Endothelial cell of umbilical vein (primary cell): ENCODE data around the gene GNAT1. TPM values are rescaled to one million over a fixed set of nuclear protein-coding genes. Genes with fewer than 3 reads are reported as not detected.
"Not testable (repeated sequence)": the region's sequence is repeated elsewhere in the genome, so short reads cannot be mapped to it uniquely, and the experiment has no call there.

Experiments used
- BruUV-seq: library from RNA; stranded (reverse); fragments of 400-500 nt; replicated peaks from 2 replicates; lab custom pipeline; 2021; lab: Mats Ljungman, UMichigan
- CTCF ChIA-PET: fragments of 300-600, 350-600 bp; sonication (Branson Sonifier 250); formaldehyde crosslinking; loops from one replicate; lab custom pipeline; 2021; ENCODE audit warnings: antibody characterized with exemption, inconsistent platforms; lab: Charles Lee
- POLR2A ChIA-PET: fragments of 300-600, 350-600 bp; sonication (Branson Sonifier 250); formaldehyde crosslinking; loops from one replicate; lab custom pipeline; 2021; ENCODE audit warnings: antibody characterized with exemption, inconsistent platforms; lab: Charles Lee
- DNase-seq: peaks from one replicate; pipeline ENCODE4 v3.0.0-alpha.2; 2011; ENCODE audit warnings: low read depth, low spot score
- FAIRE-seq: peaks from 2 replicates; lab custom pipeline; 2011; peaks lifted over from hg19 to GRCh38; lab: Jason Lieb, UNC
- H2AFZ ChIP-seq: 2 replicates; pipeline ENCODE4 v1.6.0; 2012; ENCODE audit warnings: low read depth, low read length, control low read depth, inconsistent platforms
- H3K27ac ChIP-seq: 2 replicates; pipeline ENCODE4 v1.5.1; 2011; ENCODE audit warnings: low read depth, mild to moderate bottlenecking, control low read depth, low read length, moderate library complexity; ENCODE audit not compliant: insufficient read depth
- H3K27me3 ChIP-seq, 2 experiments: 2 replicates each; pipeline versions ENCODE4 v1.6.0 to v1.6.1; 2011; ENCODE audit warnings: low read length in 2 of 2, mixed read lengths in 1 of 2; ENCODE audit not compliant: control insufficient read depth in 2 of 2, insufficient read depth in 2 of 2
- H3K36me3 ChIP-seq, 2 experiments: 2 replicates in 1 of 2; 3 replicates in 1 of 2; pipeline ENCODE4 v1.5.1; 2011; ENCODE audit warnings: low read length in 2 of 2, mild to moderate bottlenecking in 1 of 2, moderate library complexity in 1 of 2; ENCODE audit not compliant: control insufficient read depth in 2 of 2, insufficient read depth in 2 of 2; ENCODE audit errors: extremely low read depth in 1 of 2
- H3K4me1 ChIP-seq: 3 replicates; pipeline ENCODE4 v1.5.1; 2011; ENCODE audit warnings: mild to moderate bottlenecking, low read length; ENCODE audit not compliant: control insufficient read depth, insufficient read depth; ENCODE audit errors: extremely low read depth
- H3K4me2 ChIP-seq: 2 replicates; pipeline ENCODE4 v1.6.1; 2011; ENCODE audit warnings: low read length, control low read depth, mixed read lengths; ENCODE audit not compliant: insufficient read depth
- H3K4me3 ChIP-seq, 3 experiments: fragments of 200-600 bp in 1 of 3; sonication (generic), shearing (Covaris generic) in 1 of 3; replicated peaks in 1 of 3; 2 replicates each; pipeline ENCODE4 v1.5.1; 2011 to 2016; ENCODE audit warnings: control low read depth in 3 of 3, low read length in 3 of 3, mild to moderate bottlenecking in 2 of 3, inconsistent platforms in 1 of 3, low read depth in 1 of 3, moderate library complexity in 1 of 3; ENCODE audit not compliant: insufficient read depth in 1 of 3
- H3K79me2 ChIP-seq: 2 replicates; pipeline ENCODE4 v1.6.0; 2012; ENCODE audit warnings: low read length, inconsistent platforms; ENCODE audit not compliant: control insufficient read depth, insufficient read depth
- H3K9ac ChIP-seq: replicated peaks from 2 replicates; pipeline ENCODE3; 2011; ENCODE audit warnings: low read length, control low read depth; ENCODE audit not compliant: insufficient read depth; ENCODE audit errors: extremely low read depth
- H3K9me1 ChIP-seq: replicated peaks from 3 replicates; pipeline ENCODE4 v1.6.0; 2011; ENCODE audit warnings: mild to moderate bottlenecking, low read length; ENCODE audit not compliant: control insufficient read depth, insufficient read depth; ENCODE audit errors: extremely low read depth
- H3K9me3 ChIP-seq: replicated peaks from 2 replicates; pipeline ENCODE4 v1.5.1; 2012; ENCODE audit warnings: low read length, inconsistent platforms; ENCODE audit not compliant: control insufficient read depth, insufficient read depth
- H4K20me1 ChIP-seq: replicated peaks from 2 replicates; pipeline ENCODE3; 2011; ENCODE audit warnings: mild to moderate bottlenecking, low read length; ENCODE audit not compliant: control insufficient read depth, insufficient read depth; ENCODE audit errors: extremely low read depth
- CTCF ChIP-seq, 2 donors: IDR thresholded peaks; 1 replicate in 1 of 2; 2 replicates in 1 of 2; pipeline ENCODE4 v1.5.1; 2011; ENCODE audit warnings: low read length in 2 of 2, mild to moderate bottlenecking in 2 of 2, moderate library complexity in 2 of 2, control low read depth in 1 of 2, inconsistent platforms in 1 of 2, low read depth in 1 of 2; ENCODE audit not compliant: insufficient read depth in 1 of 2; ENCODE audit errors: extremely low read depth in 1 of 2
- EZH2 ChIP-seq: IDR thresholded peaks from 2 replicates; pipeline ENCODE4 v1.6.1; 2012; ENCODE audit warnings: borderline replicate concordance, low read depth, mild to moderate bottlenecking, moderate library complexity, low read length, inconsistent platforms; ENCODE audit not compliant: severe bottlenecking
- FOS ChIP-seq: IDR thresholded peaks from 2 replicates; pipeline ENCODE4 v1.6.1; 2011; ENCODE audit warnings: mild to moderate bottlenecking, low read length, moderate library complexity, borderline replicate concordance; ENCODE audit not compliant: insufficient read depth
- GATA2 ChIP-seq: IDR thresholded peaks from 2 replicates; pipeline ENCODE4 v1.7.0; 2011; ENCODE audit warnings: low read depth, mild to moderate bottlenecking, moderate library complexity, mixed read lengths, low read length; ENCODE audit not compliant: insufficient read length, insufficient read depth
- JUN ChIP-seq: IDR thresholded peaks from 2 replicates; pipeline ENCODE4 v1.6.1; 2011; ENCODE audit warnings: borderline replicate concordance, low read depth; ENCODE audit not compliant: insufficient read length, insufficient read depth
- MYC ChIP-seq: IDR thresholded peaks from one replicate; pipeline ENCODE4 v1.6.1; 2011; ENCODE audit warnings: mild to moderate bottlenecking, low read depth, low read length
- POLR2A ChIP-seq: IDR thresholded peaks from 2 replicates; pipeline ENCODE4 v1.6.1; 2012; ENCODE audit warnings: low read depth, mild to moderate bottlenecking, control low read depth, low read length
- POLR2AphosphoS5 ChIP-seq: IDR thresholded peaks from 2 replicates; pipeline ENCODE4 v1.6.1; 2012; ENCODE audit warnings: low read depth, mild to moderate bottlenecking, control low read depth, low read length, moderate library complexity; ENCODE audit not compliant: insufficient read depth
- dilution Hi-C: fragments of 300-500 bp; cut with MboI; formaldehyde crosslinking; loops from one replicate; pipeline ENCODE4 v1.15.0; 2019; ENCODE audit warnings: low sequenced_read_pairs; ENCODE audit not compliant: extremely low pct_ligation_motif_present
- intact Hi-C: fragments of 100-400 bp; cut with micrococcal nuclease; formaldehyde crosslinking; loops from one replicate; pipeline ENCODE4 v1.10.0; 2022
- polyA plus RNA-seq, 4 experiments: library from polyadenylated mRNA; depleted of rRNA in 3 of 4; stranded (reverse) in 3 of 4; unstranded in 1 of 4; fragments of >200 nt; gene quantifications; 2 replicates each; pipeline versions ENCODE4 v1.2.1 to v1.2.3, GENCODE V29; 2011 to 2012; ENCODE audit warnings: missing spikeins in 1 of 4
- total RNA-seq: library from RNA; stranded (reverse); gene quantifications from 2 replicates; pipeline ENCODE4 v1.2.3, GENCODE V29; 2021
- TF ChIP-seq, protein P1 (sequence below): IDR thresholded peaks from 2 replicates; pipeline ENCODE4 v1.6.1; 2011; ENCODE audit not compliant: insufficient read depth, insufficient read length

GNAT1 gene
- total and polyA plus RNA-seq, 2 donors (not counting 3 experiments of a cell fraction or from before 2014, with no cell fraction given) = 0.77 TPM; not detected in 1

DNA sequence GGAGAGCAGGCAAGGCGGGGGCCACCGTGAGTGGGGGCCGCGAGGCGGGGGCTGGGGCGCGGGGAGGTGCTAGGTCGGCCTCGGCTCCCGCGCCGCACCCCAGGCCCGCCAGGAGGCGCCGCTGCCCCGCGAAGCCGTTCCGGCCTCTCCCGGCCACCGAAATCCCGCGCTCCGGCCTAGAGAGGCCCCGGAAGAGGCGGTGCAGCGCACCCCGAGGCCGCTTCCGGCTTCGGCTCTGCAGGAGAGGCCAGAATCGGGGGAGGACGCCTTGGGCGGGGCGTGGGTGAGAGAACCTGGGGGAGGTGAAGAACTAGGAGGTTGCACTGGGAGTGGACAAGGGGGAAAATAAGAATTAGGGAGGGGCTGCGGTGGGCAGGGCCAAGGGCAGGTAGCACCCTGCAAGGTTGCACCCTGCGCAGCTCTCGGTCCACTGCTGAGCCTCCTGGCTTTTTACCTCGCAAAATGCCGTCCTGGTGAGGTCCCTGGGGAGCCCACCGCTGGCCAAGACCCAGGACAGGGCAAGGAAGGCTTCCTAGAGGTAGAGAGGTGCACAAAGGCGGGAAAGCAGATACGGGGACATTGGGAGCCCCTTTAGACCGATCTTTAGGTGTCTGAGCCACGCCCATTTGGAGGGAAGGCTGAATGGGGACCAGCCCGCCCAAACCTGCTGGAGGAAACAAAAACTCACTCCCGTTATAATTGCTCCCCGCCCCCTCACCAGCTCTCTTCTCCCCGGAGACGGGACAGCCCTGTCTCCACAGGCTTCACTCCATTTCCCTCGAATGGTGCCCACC is 36.2 kb downstream of the GNAT1 start:
- no TSS peak for BruUV-seq

GRCh38 chr3:50228184-50228763 is 36.9 kb downstream of the GNAT1 start:
- H3K27ac ChIP-seq, H3K4me3 ChIP-seq, H2AFZ ChIP-seq, H3K27me3 ChIP-seq, H3K36me3 ChIP-seq, BruUV-seq, H4K20me1 ChIP-seq, FAIRE-seq, H3K9me3 ChIP-seq, H3K9me1 ChIP-seq, H3K79me2 ChIP-seq, H3K9ac ChIP-seq, intact Hi-C loops, dilution Hi-C loops, H3K4me2 ChIP-seq, DNase-seq: not testable (repeated sequence)
- CTCF ChIA-PET = interaction anchor here (0.8 to 10.5 kb wide), 11 partner anchors 7 to 96 kb away, joined by 3 to 314 read pairs (median 30); partner anchors contain the start of genes GNAI2, GNAT1 and SEMA3B
- POLR2A ChIA-PET = interaction anchor here (1.1 kb wide), 1 partner anchor 18 kb away, joined by 5 read pairs; no protein-coding TSS in a partner anchor
- peaks cover 13% of the 10 kb centered on the region for H3K4me1 ChIP-seq

More for the DNA sequence above, 36.2 kb downstream of the GNAT1 start:
- H3K4me2 ChIP-seq = peak overlapping the region; percentile 60
- peaks cover 13% of the 10 kb centered on the region for H3K4me1 ChIP-seq
- no peak overlapping the region for H3K27ac ChIP-seq
- POLR2A ChIA-PET = interaction anchor here (1.1 kb wide), 1 partner anchor 19 kb away, joined by 5 read pairs; no protein-coding TSS in a partner anchor
- no peaks in the 10 kb centered on the region for H3K27me3 ChIP-seq
- dilution Hi-C loops (no loop called here), intact Hi-C loops (loop anchor here (1.0 to 2.0 kb wide), 5 partner anchors 8 to 97 kb away; no protein-coding TSS in a partner anchor)
- H3K79me2 ChIP-seq = peaks cover 2% of the 10 kb centered on the region
- CTCF ChIA-PET = interaction anchor here (0.6 to 10.5 kb wide), 19 partner anchors 8 to 106 kb away, joined by 3 to 314 read pairs (median 14); partner anchors contain the start of genes GNAI2, GNAT1, SEMA3B and SLC38A3
- H3K9me3 ChIP-seq = no peaks in the 10 kb centered on the region
- no peaks in the 10 kb centered on the region for H4K20me1 ChIP-seq
- H3K36me3 ChIP-seq = no peaks in the 10 kb centered on the region
- TF ChIP-seq POLR2A (peak; percentile 57), FOS (no peak), EZH2 (no peak), MYC (no peak), JUN (no peak), GATA2 (no peak), POLR2AphosphoS5 (peak; percentile 81), CTCF (IDR thresholded peaks at IDR 0.05; ENCODE audit: extremely low read depth in 1 of 2, insufficient read depth in 1 of 2, low read depth in 1 of 2, low read length in 2 of 2) (peak; percentile 66 to 76)
- TF ChIP-seq, protein P1, sequence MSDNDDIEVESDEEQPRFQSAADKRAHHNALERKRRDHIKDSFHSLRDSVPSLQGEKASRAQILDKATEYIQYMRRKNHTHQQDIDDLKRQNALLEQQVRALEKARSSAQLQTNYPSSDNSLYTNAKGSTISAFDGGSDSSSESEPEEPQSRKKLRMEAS = no peak
- H3K4me3 ChIP-seq = peak overlapping the region; percentile 19 to 50 (median 33)
- FAIRE-seq (peak; percentile 77), DNase-seq (peak; percentile 62)
- H3K9ac ChIP-seq = peak overlapping the region; percentile 21
- no peaks in the 10 kb centered on the region for H3K9me1 ChIP-seq
- peak overlapping the region; percentile 53 for H2AFZ ChIP-seq
